Panc1 (cell line): ENCODE data around the gene DAPK1.

Experiments
- CTCF ChIP-seq: fragments of 450-650 bp; IDR thresholded peaks from 2 replicates; pipeline ENCODE4 v1.5.1; 2017; ENCODE audit warnings: mild to moderate bottlenecking
- REST ChIP-seq, 2 experiments: IDR thresholded peaks; 2 replicates each; pipeline ENCODE4 v1.6.1; 2011 to 2012; ENCODE audit warnings: low read depth in 2 of 2, control low read depth in 1 of 2, low read length in 1 of 2, mild to moderate bottlenecking in 1 of 2, moderate library complexity in 1 of 2; ENCODE audit not compliant: insufficient read depth in 1 of 2

GRCh38 chr9:87656485-87656884 lies 158.8 kb downstream of the DAPK1 start:
- TF ChIP-seq CTCF (no peak), REST (IDR thresholded peaks at IDR 0.05; ENCODE audit: insufficient read depth in 1 of 2, low read depth in 2 of 2, low read length in 1 of 2) (no peak)
